Upper lobe of left lung (tissue), 6 donors: ENCODE results near the gene NSL1. TPM values are rescaled to one million over a fixed set of nuclear protein-coding genes. Genes with fewer than 3 reads are reported as not detected.

ENCODE experiments used
- ATAC-seq, 2 donors: fragments of 200-7000 bp; cut with Tn5 transposase; one replicate each; pipeline ENCODE4 v1.9.1; 2022; ENCODE audit warnings: mild to moderate bottlenecking in 2 of 2, moderate library complexity in 2 of 2; ENCODE audit not compliant: low FRiP score in 2 of 2
- DNase-seq, 2 donors: peaks; one replicate each; pipeline ENCODE4 v3.0.0-alpha.2; 2019 to 2020
- H3K27ac ChIP-seq, 4 donors: fragments of 200-600 bp; sonication (generic); one replicate each; pipeline ENCODE4 v1.5.1; 2016 to 2019
- H3K27me3 ChIP-seq, 4 donors: fragments of 200-600 bp; sonication (generic); one replicate each; pipeline ENCODE4 v1.5.1; 2017 to 2019
- H3K36me3 ChIP-seq, 4 donors: fragments of 200-600 bp; sonication (generic); one replicate each; pipeline ENCODE4 v1.5.1; 2016 to 2019
- H3K4me1 ChIP-seq, 4 donors: fragments of 200-600 bp; sonication (generic); one replicate each; pipeline ENCODE4 v1.5.1; 2018 to 2019
- H3K4me3 ChIP-seq, 4 donors: fragments of 200-600 bp; sonication (generic); one replicate each; pipeline ENCODE4 v1.5.1; 2017 to 2019; ENCODE audit warnings: mild to moderate bottlenecking in 2 of 4, moderate library complexity in 1 of 4
- H3K9me3 ChIP-seq, 4 donors: fragments of 200-600 bp; sonication (generic); one replicate each; pipeline ENCODE4 v1.5.1; 2018 to 2019
- EP300 ChIP-seq, 4 donors: sonication (generic); formaldehyde crosslinking; IDR thresholded peaks; one replicate each; pipeline ENCODE4 v1.5.1; 2017; ENCODE audit warnings: antibody characterized with exemption in 4 of 4, control low read depth in 2 of 4
- POLR2A ChIP-seq, 4 donors: fragments of 450-650 bp; IDR thresholded peaks; one replicate each; pipeline ENCODE4 v1.5.1; 2016 to 2017; ENCODE audit warnings: antibody characterized with exemption in 4 of 4, mild to moderate bottlenecking in 2 of 4
- POLR2AphosphoS5 ChIP-seq, 2 donors: sonication (generic); formaldehyde crosslinking; IDR thresholded peaks; one replicate each; pipeline ENCODE4 v1.5.1; 2017; ENCODE audit warnings: antibody characterized with exemption in 2 of 2
- WGBS, 2 donors: methylation state at CpG; one replicate each; pipeline ENCODE4 v1.1.5; 2017 to 2018; 5-methylcytosine and 5-hydroxymethylcytosine counted together
- total RNA-seq, 6 donors: library from RNA; depleted of rRNA in 4 of 6; stranded (reverse); fragments of >200 nt in 4 of 6; gene quantifications; one replicate each; pipeline versions ENCODE4 v1.1.0 to v1.2.1, GENCODE V29; 2016 to 2021
- TF ChIP-seq, protein P1 (sequence below), 6 experiments: fragments of 450-650 bp in 4 of 6; fragments of 200-600 bp in 2 of 6; sonication (generic) in 2 of 6; IDR thresholded peaks; one replicate each; pipeline ENCODE4 v1.5.1; 2016 to 2019; ENCODE audit warnings: antibody characterized with exemption in 6 of 6
- donor health status: DM: no; HTN: no; CAD: no; lungs with moderate emphysema.
- donor health status: DM: no; HTN: yes; CAD: no; lungs with severe emphysema.

Gene NSL1
- total RNA-seq, 6 donors from 2014 or later: 26.5 to 44.5 (median 34.1) TPM

DNA sequence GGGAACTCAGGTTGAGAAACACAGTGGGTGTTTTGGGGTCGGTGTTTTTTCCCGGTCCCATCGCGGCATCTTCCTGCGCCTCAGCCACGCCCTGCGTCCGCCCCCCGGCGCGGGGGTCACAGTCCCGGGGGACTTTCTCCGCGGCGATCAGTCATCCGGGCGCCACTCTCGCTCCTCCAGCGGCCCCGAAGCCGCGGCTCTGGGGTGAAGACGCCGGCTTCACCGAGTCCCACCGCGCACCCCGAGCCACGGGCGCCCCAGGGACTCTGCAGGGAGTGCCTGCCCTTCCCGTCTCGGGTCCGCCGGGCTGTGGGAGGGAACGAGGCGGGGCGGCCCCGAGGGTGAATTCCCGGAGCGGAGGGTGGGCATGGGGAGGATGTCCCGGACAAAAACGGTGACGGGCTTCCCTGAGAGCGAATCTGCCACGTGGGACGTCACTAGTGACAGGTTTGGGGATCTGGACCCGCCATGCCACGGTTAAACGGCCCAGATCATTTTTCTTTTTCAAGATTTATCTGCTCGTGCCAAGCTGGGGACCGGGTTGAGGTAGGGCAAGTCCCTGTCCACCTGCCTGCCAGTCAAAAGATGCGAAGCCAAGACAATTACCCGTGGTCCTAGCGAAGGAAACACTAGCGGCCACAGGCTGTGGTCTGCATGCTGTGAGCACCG is 91.2 kb downstream of the NSL1 start:
- TF ChIP-seq, protein P1, sequence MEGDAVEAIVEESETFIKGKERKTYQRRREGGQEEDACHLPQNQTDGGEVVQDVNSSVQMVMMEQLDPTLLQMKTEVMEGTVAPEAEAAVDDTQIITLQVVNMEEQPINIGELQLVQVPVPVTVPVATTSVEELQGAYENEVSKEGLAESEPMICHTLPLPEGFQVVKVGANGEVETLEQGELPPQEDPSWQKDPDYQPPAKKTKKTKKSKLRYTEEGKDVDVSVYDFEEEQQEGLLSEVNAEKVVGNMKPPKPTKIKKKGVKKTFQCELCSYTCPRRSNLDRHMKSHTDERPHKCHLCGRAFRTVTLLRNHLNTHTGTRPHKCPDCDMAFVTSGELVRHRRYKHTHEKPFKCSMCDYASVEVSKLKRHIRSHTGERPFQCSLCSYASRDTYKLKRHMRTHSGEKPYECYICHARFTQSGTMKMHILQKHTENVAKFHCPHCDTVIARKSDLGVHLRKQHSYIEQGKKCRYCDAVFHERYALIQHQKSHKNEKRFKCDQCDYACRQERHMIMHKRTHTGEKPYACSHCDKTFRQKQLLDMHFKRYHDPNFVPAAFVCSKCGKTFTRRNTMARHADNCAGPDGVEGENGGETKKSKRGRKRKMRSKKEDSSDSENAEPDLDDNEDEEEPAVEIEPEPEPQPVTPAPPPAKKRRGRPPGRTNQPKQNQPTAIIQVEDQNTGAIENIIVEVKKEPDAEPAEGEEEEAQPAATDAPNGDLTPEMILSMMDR (IDR thresholded peaks at IDR 0.05): no peak
- peak in 2 of 4 donors; percentile 22 to 63 for TF ChIP-seq POLR2A (IDR thresholded peaks at IDR 0.05)
- peak; percentile 10 to 37 for TF ChIP-seq POLR2AphosphoS5 (IDR thresholded peaks at IDR 0.05)
- Histone ChIP-seq H3K27me3 (no peaks in the 10 kb centered on the region), H3K4me3 (peak overlapping the region; percentile 45 to 77 (median 66)), H3K4me1 (peaks cover 21 to 34% (median 33%) of the 10 kb centered on the region in 4 donors), H3K9me3 (no peaks in the 10 kb centered on the region), H3K27ac (peak overlapping the region; percentile 82 to 86 (median 84)), H3K36me3 (no peaks in the 10 kb centered on the region)
- 0% methylated on average over 6 to 40 of the region's 56 CpGs for WGBS, 2 donors
- ATAC-seq (peak; percentile 47 to 66), DNase-seq (peak; percentile 40 to 90)

DNA sequence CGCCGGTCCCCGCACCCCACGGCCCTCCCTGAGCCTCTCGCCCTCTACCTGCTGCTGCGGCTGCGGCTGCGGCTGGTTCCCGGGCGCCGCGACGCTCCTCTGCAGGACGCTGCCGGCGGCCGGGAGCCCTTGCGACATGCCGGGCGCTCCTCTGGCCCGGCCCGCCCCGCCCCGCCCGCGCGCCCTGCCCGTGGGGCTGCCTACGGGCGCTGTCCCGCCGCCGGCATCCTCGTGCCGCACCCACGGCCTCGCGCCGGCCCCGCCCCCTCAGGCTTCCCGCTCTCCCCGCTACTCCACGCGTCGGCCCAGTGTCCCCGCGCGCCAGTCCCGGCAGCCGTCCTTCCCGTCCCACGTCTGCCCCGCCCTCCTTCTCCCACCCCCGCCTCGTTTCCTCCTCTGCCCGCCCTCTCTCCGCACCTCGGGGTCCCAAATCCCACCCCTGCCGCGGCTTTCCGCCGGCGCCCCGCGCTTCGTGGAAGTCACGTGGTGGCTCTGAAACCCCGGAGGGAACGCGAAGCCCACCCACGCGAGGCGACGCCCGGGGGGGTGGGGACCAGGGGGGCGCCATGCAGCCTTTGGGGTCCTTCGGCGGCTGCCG is 91.9 kb downstream of the NSL1 start, which contains the start of gene BATF3:
BATF3 (minus strand) TSS at position 216 of the 598 bp plus-strand sequence; CDS start at position 138, 78 bp downstream.
- peak; percentile 56 to 90 for ATAC-seq
- DNase-seq: peak; percentile 51 to 95
- Histone ChIP-seq H3K36me3 (no peaks in the 10 kb centered on the region), H3K9me3 (no peaks in the 10 kb centered on the region), H3K27ac (peak within 1 kb of the TSS; percentile 82 to 86 (median 84)), H3K27me3 (no peaks in the 10 kb centered on the region), H3K4me3 (peak within 1 kb of the TSS; percentile 45 to 77 (median 66)), H3K4me1 (peaks cover 21 to 34% (median 33%) of the 10 kb centered on the region in 4 donors)
- 0% methylated on average over 9 to 35 of the region's 79 CpGs for WGBS, 2 donors
- TF ChIP-seq, protein P1 (IDR thresholded peaks at IDR 0.05): peak in 1 of 6 experiments; percentile 6
- TF ChIP-seq EP300 (IDR thresholded peaks at IDR 0.05) (peak in 1 of 4 donors; percentile 8), POLR2A (IDR thresholded peaks at IDR 0.05) (no peak), POLR2AphosphoS5 (IDR thresholded peaks at IDR 0.05) (peak in 1 of 2 donors; percentile 17)

GRCh38 chr1:212699104-212699624 is 92.4 kb downstream of the NSL1 start:
- 0 to 1% methylated on average over 5 to 21 of the region's 42 CpGs for WGBS, 2 donors
- Histone ChIP-seq H3K27me3 (no peaks in the 10 kb centered on the region), H3K36me3 (no peaks in the 10 kb centered on the region), H3K4me3 (peak overlapping the region; percentile 45 to 77 (median 66)), H3K9me3 (no peaks in the 10 kb centered on the region), H3K27ac (peak overlapping the region; percentile 45 to 86 (median 83)), H3K4me1 (peaks cover 21 to 34% (median 33%) of the 10 kb centered on the region in 4 donors)
- ATAC-seq (peak; percentile 74 to 79), DNase-seq (peak; percentile 54 to 91)
- TF ChIP-seq POLR2A (IDR thresholded peaks at IDR 0.05): peak in 1 of 4 donors; percentile 21
- TF ChIP-seq POLR2AphosphoS5 (IDR thresholded peaks at IDR 0.05): peak in 1 of 2 donors; percentile 11
- TF ChIP-seq, protein P1 (IDR thresholded peaks at IDR 0.05): peak; percentile 37 to 77 (median 60)
- TF ChIP-seq EP300 (IDR thresholded peaks at IDR 0.05): no peak

DNA sequence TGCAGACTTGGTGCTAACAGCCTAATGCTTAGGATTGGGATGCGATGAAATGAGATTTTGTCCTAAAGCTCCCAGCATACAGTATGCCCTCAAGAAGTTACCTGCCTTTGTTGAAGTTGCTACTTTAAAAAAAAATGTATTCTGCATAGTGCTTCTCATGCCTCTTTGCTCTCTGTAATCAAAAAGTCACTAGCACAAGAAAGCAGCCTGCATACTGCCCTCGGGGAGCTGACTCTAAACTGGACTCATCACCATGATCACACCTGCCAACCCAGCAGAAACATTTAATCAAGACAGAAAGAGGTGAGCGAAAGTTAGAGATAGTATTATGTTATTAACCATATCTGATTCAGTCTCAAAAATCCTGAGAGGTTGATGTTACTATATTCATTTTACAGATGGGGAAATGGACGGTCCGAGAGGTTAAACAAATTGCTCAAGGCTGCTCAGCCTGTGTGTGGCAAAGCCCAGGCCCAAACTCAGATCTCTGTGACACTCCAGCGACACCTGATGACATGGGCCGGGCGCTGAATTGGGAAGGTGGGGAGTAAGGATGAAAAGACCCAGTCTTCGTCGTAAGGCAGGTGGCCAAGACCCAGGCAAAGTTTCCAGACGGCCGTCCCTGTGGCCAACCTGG is 93.0 kb downstream of the NSL1 start:
- H3K4me1 ChIP-seq: peaks cover 21 to 34% (median 33%) of the 10 kb centered on the region in 4 donors
- no peaks in the 10 kb centered on the region for H3K27me3 ChIP-seq
- ATAC-seq (no peak), DNase-seq (no peak)
- H3K27ac ChIP-seq: peak overlapping the region in 1 of 4 donors; percentile 45
- H3K9me3 ChIP-seq: no peaks in the 10 kb centered on the region
- TF ChIP-seq EP300 (IDR thresholded peaks at IDR 0.05): no peak
- H3K4me3 ChIP-seq: peak overlapping the region; percentile 45 to 77 (median 66)
- no peaks in the 10 kb centered on the region for H3K36me3 ChIP-seq
- WGBS, 2 donors: 28 to 32% methylated on average over 11 to 12 of the region's 12 CpGs
